ENCODE measurements around the gene IGF2R. TPM values are rescaled to one million over a fixed set of nuclear protein-coding genes. Genes with fewer than 3 reads are reported as not detected.
"Not testable (repeated sequence)": the region's sequence is repeated elsewhere in the genome, so short reads cannot be mapped to it uniquely, and the experiment has no call there.

The IGF2R gene
- total RNA-seq, 1 donor from 2014 or later = 247 TPM

DNA sequence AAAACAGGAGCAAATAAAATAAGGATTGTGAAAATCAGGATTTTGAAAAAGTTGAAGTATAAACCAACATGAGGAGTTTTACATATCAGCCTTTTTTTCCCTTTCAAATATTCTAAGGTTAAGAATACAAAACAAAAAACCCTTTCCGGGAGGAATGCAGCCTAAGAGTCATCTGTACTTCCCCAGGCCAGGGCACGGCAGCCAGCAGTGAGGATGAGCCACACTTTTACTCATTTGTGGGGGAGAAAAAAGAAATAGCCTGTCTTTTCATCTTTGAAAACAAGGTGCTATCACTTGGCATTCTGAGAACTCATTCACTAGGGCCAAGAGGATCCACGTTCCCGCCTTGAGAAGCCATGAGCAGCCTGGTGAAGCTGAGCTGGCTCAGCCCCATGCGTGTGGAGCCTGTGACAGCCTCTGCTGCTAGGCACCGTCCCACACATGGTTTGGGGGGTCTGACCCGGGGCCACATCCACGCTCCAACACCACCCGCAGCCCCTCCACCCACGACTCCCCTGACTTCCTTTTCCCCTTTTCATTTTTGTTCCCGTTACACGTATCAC lies 164.0 kb downstream of the IGF2R start:
- Mint-ChIP-seq H3K4me1 (ENCODE audit: low read depth) (peaks cover 13% of the 10 kb centered on the region), H3K36me3 (ENCODE audit: low read depth) (peaks cover 12% of the 10 kb centered on the region), H3K4me3 (ENCODE audit: unreplicated experiment) (no peak overlapping the region), H3K27ac (ENCODE audit: unreplicated experiment) (peak overlapping the region; percentile 22), H3K27me3 (ENCODE audit: low read depth) (no peaks in the 10 kb centered on the region), H3K9me3 (ENCODE audit: low read depth) (no peaks in the 10 kb centered on the region)
- no peak for DNase-seq (ENCODE audit: low spot score)
- TF ChIP-seq, protein P1, sequence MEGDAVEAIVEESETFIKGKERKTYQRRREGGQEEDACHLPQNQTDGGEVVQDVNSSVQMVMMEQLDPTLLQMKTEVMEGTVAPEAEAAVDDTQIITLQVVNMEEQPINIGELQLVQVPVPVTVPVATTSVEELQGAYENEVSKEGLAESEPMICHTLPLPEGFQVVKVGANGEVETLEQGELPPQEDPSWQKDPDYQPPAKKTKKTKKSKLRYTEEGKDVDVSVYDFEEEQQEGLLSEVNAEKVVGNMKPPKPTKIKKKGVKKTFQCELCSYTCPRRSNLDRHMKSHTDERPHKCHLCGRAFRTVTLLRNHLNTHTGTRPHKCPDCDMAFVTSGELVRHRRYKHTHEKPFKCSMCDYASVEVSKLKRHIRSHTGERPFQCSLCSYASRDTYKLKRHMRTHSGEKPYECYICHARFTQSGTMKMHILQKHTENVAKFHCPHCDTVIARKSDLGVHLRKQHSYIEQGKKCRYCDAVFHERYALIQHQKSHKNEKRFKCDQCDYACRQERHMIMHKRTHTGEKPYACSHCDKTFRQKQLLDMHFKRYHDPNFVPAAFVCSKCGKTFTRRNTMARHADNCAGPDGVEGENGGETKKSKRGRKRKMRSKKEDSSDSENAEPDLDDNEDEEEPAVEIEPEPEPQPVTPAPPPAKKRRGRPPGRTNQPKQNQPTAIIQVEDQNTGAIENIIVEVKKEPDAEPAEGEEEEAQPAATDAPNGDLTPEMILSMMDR (IDR thresholded peaks at IDR 0.05) = no peak

DNA sequence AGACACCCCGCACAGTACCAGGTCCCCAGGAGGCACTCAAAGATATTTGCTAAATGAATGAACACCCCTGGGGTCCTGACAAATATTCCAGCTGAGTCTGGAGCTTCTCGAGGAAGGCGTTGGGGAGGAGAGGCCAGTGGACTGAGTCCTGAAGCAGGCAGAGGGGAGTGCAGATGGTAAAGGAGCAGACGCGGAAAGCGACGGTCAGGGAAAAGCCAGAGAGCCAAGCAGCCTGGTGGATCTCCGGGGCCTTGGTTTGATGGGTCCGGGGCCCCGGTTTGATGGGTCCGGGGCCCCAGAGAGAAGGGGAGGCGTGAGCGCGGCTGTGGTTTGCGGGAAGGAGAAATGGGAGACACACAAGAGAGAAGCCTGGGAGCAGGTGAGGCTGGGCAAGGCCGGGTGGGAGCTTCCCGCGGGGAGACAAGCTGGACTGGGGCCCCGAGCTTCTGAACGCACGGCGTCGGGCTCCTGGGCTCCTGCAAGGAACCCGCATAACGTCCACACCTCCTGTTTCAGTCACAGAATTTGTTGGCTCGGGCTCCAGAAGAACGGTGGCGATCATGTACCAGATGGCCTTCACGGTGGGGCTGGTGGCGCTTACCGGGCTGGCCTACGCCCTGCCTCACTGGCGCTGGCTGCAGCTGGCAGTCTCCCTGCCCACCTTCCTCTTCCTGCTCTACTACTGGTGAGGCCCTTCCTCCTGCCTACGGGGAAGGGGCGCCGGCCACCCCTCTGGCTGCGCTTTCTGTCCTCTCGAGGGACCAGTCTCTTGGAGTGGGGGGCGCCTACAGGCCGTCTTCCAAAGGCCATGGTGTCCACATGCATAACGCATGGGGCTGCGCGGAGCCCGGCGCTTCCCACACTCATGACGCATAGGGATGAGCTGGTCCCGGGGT lies 164.8 kb downstream of the IGF2R start:
- peaks cover 12% of the 10 kb centered on the region for H3K36me3 Mint-ChIP-seq (ENCODE audit: low read depth)
- H3K4me1 Mint-ChIP-seq (ENCODE audit: low read depth) = peaks cover 21% of the 10 kb centered on the region
- no peaks in the 10 kb centered on the region for H3K27me3 Mint-ChIP-seq (ENCODE audit: low read depth)
- TF ChIP-seq, protein P1 (IDR thresholded peaks at IDR 0.05) = no peak
- no peaks in the 10 kb centered on the region for H3K9me3 Mint-ChIP-seq (ENCODE audit: low read depth)
- DNase-seq (ENCODE audit: low spot score) = no peak
- H3K27ac Mint-ChIP-seq (ENCODE audit: unreplicated experiment) = no peak overlapping the region
- no peak overlapping the region for H3K4me3 Mint-ChIP-seq (ENCODE audit: unreplicated experiment)

DNA sequence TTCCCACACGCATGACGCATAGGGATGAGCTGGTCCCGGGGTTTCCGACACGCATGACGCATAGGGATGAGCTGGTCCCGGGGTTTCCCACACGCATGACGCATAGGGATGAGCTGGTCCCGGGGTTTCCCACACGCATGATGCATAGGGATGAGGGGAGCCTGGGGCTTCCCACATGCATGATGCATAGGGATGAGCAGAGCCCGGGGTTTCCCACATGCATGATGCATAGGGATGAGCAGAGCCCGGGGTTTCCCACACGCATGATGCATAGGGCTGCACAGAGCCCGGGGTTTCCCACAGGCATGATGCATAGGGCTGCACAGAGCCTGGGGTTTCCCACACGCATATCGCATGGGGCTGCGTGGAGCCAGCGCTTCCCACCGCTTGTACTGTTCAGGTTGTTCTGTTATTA lies 165.5 kb downstream of the IGF2R start:
- H3K9me3 Mint-ChIP-seq (ENCODE audit: low read depth); H3K4me3 Mint-ChIP-seq (ENCODE audit: unreplicated experiment); H3K27ac Mint-ChIP-seq (ENCODE audit: unreplicated experiment); H3K27me3 Mint-ChIP-seq (ENCODE audit: low read depth); DNase-seq (ENCODE audit: low spot score): not testable (repeated sequence)
- Mint-ChIP-seq H3K4me1 (ENCODE audit: low read depth) (peaks cover 28% of the 10 kb centered on the region), H3K36me3 (ENCODE audit: low read depth) (peaks cover 12% of the 10 kb centered on the region)

DNA sequence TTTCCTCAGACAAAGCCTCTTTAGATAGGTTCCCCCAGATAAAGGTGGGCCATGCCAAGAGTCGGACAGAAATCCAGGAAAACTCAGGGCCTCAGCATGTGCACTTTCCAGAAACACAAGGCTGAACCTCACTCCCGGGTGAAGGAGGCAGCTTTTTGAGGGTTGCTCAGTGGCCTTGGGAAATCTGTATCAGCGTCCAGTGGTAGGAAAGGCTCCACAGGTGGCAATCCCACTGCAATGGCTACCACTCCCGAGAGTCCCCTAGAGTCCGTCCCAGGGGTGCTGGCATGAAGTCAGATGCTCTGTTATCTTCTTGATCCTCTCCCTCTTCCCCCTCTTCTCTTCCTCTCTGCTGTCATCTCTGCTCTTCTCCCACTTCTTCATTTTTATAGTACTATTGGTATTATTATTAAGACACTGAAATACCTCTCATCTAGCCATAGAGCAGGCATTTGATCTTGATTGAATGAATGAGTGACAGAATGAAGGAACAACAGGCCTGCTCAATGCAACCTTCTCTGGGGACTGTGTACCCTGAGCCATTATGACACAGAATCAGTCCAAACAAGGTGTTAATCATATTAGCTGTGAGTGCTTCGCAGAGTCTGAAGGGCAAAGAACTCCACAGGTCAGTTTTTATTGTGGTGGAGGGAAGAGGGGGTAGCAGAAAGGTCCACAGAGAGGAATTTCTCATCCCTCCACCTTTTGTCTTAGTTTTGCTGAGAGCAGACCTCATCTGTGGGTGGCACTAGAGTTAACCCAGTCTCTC lies 166.1 kb downstream of the IGF2R start:
- Mint-ChIP-seq H3K27ac (ENCODE audit: unreplicated experiment) (no peak overlapping the region), H3K4me1 (ENCODE audit: low read depth) (peaks cover 33% of the 10 kb centered on the region), H3K4me3 (ENCODE audit: unreplicated experiment) (no peak overlapping the region), H3K36me3 (ENCODE audit: low read depth) (peaks cover 12% of the 10 kb centered on the region), H3K9me3 (ENCODE audit: low read depth) (peaks cover 2% of the 10 kb centered on the region), H3K27me3 (ENCODE audit: low read depth) (no peaks in the 10 kb centered on the region)
- TF ChIP-seq, protein P1 (IDR thresholded peaks at IDR 0.05) = no peak
- no peak for DNase-seq (ENCODE audit: low spot score)

DNA sequence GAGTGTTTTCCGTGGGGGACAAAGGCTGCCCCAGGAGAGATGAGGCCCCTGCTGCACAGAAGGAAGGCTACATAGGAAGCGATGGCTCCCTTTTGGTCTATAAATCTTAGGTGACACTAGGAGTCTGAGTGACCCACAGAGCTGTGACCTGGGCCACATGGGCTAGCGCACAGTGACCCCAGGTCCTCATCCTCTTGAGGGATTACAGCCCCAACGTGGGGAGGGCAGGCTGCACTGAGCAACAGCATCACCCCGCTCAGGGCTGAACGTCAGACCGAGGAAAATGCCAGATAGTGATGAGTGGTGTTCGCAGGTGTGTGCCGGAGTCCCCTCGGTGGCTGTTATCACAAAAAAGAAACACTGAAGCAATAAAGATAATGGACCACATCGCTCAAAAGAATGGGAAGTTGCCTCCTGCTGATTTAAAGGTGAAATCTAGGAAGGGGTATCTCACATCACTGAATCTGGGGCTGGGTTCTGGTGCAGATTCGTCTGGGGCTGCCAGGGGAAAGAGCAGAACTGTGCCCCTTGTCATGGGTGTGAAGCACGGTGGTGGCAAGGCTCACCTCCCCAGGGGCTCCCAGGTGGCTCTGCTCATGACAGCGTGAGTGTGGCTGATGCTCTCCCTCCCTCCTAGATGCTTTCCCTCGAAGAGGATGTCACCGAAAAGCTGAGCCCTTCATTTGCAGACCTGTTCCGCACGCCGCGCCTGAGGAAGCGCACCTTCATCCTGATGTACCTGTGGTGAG lies 167.2 kb downstream of the IGF2R start:
- Mint-ChIP-seq H3K9me3 (ENCODE audit: low read depth) (peaks cover 5% of the 10 kb centered on the region), H3K36me3 (ENCODE audit: low read depth) (peaks cover 7% of the 10 kb centered on the region), H3K4me1 (ENCODE audit: low read depth) (peaks cover 43% of the 10 kb centered on the region), H3K27me3 (ENCODE audit: low read depth) (no peaks in the 10 kb centered on the region), H3K4me3 (ENCODE audit: unreplicated experiment) (no peak overlapping the region), H3K27ac (ENCODE audit: unreplicated experiment) (no peak overlapping the region)
- DNase-seq (ENCODE audit: low spot score) = no peak
- TF ChIP-seq, protein P1 (IDR thresholded peaks at IDR 0.05) = no peak

Data from chondrocyte (in vitro differentiated cells).